NCI-H226 (cell line): Measurements from ENCODE around the gene TBCD.
"Not testable (repeated sequence)": the region's sequence is repeated elsewhere in the genome, so short reads cannot be mapped to it uniquely, and the experiment has no call there.

Experiments
- DNase-seq: peaks from one replicate; pipeline ENCODE4 v3.0.0-alpha.2; 2015

Gene TBCD

GRCh38 chr17:82729479-82730260 is 22.2 kb upstream of the TBCD start:
- DNase-seq = no peak

- no peak for DNase-seq
Observed at GRCh38 chr17:82732118-82732743, 19.6 kb upstream of the TBCD start.

GRCh38 chr17:82734987-82735866 is 16.6 kb upstream of the TBCD start, which contains the start of gene FN3K:
Gene FN3K (plus strand): TSS chr17:82735615. CDS start chr17:82735637, 22 bp downstream.
- DNase-seq = peak; percentile 54

- no peak for DNase-seq
Observed at GRCh38 chr17:82736511-82737185, 15.2 kb upstream of the TBCD start.

DNA sequence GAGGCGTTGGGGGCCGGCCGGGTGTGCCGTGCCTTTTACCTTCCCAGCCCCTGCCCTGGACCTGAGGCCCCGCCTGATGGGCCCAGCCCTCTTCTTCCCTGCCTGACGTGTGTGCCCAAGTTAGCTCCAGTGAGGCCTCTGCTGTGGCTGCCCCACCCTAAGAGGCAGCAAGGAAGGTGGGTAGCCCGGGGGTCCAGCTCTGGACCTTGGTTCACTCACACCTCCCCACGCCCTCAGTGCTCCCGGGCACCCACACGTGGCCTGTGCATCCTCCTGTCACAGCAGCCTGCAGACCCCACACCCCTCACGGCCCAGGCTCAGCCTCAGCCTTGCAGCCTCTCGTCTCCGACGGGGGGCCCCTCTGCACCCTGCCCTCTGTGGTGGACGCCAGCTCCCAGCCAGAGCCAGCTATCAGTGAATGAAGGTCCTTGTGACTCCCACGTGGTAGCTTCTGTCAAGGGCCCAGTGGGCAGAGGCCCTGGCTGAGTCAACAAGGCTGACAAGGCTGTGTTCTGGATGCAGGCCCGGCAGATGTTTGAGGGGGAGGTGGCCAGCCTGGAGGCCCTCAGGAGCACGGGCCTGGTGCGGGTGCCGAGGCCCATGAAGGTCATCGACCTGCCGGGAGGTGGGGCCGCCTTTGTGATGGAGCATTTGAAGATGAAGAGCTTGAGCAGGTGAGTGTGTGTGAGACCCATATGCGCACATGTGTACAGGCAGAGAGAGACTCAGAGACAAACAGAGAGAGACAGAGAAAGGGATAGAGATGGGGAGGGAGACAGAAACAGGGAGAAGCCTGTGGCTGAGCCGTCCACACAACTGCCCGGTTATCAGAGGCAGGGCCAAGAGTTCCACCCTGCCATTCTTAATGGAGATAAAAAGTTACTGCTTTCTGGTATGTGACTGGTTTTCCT is 13.6 kb upstream of the TBCD start:
- DNase-seq = no peak

DNA sequence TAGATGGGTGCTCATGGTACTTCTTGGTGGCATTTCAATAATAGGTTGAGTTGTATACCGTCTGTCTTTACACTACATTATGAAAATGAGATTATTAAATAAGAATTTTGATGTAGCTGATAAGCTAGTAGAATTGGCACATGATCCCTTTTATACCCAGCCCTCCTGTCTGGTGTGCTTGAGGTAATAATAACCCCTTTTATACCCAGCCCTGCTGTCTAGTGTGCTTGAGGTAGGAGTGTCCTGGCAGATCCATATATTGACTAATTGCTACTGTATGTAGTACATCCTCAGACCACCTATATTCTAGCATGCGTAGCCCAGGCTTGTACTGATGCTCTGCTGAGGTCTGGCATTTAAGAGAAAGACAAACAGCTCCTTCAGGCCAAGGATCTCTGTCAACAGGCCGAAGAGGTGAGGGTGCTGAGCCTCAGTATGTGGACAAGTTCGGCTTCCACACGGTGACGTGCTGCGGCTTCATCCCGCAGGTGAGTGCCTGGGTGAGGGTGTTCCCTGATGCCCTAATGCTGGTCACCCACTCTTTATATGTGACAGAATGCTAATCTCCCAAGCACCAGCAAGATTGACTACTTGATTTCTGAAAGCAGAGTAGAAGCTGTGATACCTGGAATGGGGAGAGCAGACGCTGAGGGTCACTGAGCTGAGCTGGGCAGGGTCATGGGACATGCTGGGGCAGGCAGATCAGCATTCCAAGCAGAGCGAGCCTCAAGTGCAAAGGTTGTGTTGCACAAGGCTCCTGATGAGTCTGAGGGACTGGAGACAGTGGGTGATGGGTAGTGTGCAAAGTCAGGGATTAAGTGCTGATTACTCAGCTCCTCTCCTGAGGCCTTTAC is 10.7 kb upstream of the TBCD start:
- no peak for DNase-seq

- DNase-seq = no peak
Observed at GRCh38 chr17:82743344-82744219, 8.3 kb upstream of the TBCD start.

GRCh38 chr17:82744736-82745135 is 7.1 kb upstream of the TBCD start:
- DNase-seq = not testable (repeated sequence)

DNA sequence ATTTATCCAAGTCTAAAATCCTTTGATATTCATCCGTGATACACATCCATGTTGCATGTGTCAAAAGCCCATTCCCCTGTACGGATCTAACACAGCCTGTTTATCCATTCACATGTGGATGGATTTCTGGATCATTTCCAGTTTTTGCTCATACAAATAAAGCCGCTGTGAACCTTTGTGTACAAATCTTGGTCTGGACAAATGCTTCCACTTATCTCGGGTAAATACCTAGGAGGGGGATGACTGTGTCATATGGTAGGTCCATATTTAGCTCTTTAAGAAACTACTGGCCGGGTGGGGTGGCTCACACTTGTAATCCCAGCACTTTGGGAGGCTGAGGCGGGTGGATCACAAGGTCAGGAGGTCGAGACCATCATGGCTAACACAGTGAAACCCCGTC is 6.3 kb upstream of the TBCD start:
- DNase-seq = no peak

GRCh38 chr17:82748756-82749155 is 3.1 kb upstream of the TBCD start:
- no peak for DNase-seq

DNA sequence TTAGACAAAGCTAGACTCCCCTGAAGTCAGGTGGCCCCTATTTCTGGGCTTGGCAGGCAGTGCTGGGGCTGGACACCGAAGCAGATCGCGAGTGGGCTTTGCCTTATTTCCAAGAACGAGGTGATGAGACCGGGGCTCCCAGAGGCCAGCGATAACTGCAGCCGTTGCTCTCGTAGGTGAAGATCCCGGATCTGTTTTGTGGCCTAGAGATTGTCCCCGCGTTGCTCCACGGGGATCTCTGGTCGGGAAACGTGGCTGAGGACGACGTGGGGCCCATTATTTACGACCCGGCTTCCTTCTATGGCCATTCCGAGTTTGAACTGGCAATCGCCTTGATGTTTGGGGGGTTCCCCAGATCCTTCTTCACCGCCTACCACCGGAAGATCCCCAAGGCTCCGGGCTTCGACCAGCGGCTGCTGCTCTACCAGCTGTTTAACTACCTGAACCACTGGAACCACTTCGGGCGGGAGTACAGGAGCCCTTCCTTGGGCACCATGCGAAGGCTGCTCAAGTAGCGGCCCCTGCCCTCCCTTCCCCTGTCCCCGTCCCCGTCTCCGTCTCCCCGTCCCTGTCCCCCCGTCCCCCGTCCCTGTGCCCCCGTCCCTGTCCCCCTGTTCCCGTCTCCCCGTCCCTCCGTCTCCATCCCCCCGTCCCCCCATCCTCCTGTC is 1.5 kb upstream of the TBCD start:
- no peak for DNase-seq

- DNase-seq = peak; percentile 10
Observed at GRCh38 chr17:82751171-82751570, 694 bp upstream of the TBCD start.

- peak; percentile 26 for DNase-seq
Observed at GRCh38 chr17:82752371-82753200, 721 bp downstream of the TBCD start.

DNA sequence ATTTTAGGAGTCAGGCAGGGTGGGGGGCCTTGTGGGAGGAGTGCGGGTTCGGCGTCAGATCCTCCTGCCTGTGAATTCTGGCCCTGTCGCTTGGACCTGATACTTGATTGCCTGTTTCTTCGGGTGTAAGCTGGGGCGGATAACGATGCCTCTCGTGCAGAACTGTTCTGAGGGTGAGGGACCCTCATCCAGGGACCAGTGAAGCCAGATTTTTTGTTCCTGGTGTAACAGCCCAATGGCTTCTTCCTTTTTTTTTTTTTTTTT is 1.3 kb downstream of the TBCD start:
- no peak for DNase-seq

DNA sequence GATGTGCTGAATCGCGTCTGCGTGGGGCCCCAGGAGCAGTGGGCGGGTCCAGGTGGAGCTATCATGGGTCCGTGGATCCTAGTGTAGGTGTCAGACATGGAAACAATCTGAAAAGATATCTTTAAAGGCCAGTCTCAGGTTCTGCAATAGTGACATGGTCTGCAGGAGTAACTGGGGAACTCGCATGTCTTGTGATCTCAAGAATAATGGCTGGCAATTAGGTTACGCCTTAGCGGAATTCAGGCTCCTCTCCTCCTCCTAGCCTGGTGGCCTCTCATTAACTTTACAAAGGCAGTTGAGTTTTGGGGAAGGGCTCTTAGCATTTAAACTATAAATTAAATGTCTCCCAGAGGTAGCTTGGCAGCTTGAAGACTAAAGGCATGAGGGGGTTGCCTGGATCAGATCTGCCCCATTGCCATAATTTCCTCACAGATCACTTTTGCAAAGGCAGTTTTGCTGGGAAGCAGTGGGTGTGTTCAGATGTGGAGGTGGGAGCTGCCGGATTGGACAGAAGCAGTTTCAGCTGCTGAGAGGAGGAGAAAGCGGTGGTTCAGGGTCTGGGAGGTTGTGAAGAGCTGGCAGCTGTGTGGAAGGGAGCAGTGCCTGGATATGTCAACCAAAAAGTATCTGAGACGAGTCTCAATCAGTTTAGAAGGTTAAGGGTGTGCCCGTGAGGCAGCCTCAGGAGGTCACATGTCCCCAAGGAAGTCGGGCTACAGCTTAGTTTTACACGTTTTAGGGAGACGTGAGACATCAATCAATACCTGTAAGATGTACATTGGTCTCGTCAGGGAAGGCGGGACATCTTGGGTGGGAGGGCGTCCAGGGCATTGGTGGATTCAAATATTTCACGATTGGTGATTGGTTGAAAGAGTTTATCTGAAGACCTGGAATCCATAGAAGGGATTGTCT is 2.7 kb downstream of the TBCD start:
- DNase-seq = peak; percentile 56

- DNase-seq = no peak
Observed at GRCh38 chr17:82756166-82756565, 4.3 kb downstream of the TBCD start.

GRCh38 chr17:82765371-82765770 is 13.5 kb downstream of the TBCD start:
- no peak for DNase-seq
